Liver (tissue), 9 donors: ENCODE data around the gene SEMA4D. TPM values are rescaled to one million over a fixed set of nuclear protein-coding genes. Genes with fewer than 3 reads are reported as not detected.

Experiments
- DNase-seq: peaks from one replicate; pipeline ENCODE4 v3.0.0-alpha.2; 2017; ENCODE audit warnings: low spot score
- H3K27ac ChIP-seq, 2 donors: one replicate each; pipeline ENCODE4 v1.7.0; 2013; ENCODE audit warnings: inconsistent platforms in 2 of 2, low read length in 2 of 2, control low read depth in 1 of 2, low read depth in 1 of 2, mild to moderate bottlenecking in 1 of 2
- H3K27me3 ChIP-seq, 4 donors: one replicate each; pipeline versions ENCODE4 v1.6.1 to v1.7.0; 2013; ENCODE audit warnings: low read length in 3 of 4, inconsistent platforms in 1 of 4, mild to moderate bottlenecking in 1 of 4, moderate library complexity in 1 of 4; ENCODE audit not compliant: control insufficient read depth in 4 of 4, insufficient read depth in 4 of 4
- H3K36me3 ChIP-seq, 4 donors: one replicate each; pipeline versions ENCODE4 v1.6.1 to v1.7.0; 2013; ENCODE audit warnings: low read length in 3 of 4, mild to moderate bottlenecking in 3 of 4, low read depth in 1 of 4, moderate library complexity in 1 of 4; ENCODE audit not compliant: control insufficient read depth in 4 of 4, insufficient read depth in 3 of 4
- H3K4me1 ChIP-seq, 4 donors: one replicate each; pipeline versions ENCODE4 v1.6.1 to v1.7.0; 2013; ENCODE audit warnings: low read length in 3 of 4, mild to moderate bottlenecking in 3 of 4, moderate library complexity in 1 of 4; ENCODE audit not compliant: control insufficient read depth in 4 of 4, insufficient read depth in 4 of 4
- H3K4me3 ChIP-seq, 3 donors: one replicate each; pipeline versions ENCODE4 v1.6.1 to v1.7.0; 2013; ENCODE audit warnings: low read length in 3 of 3, control low read depth in 1 of 3, low read depth in 1 of 3, mild to moderate bottlenecking in 1 of 3
- H3K9ac ChIP-seq, 2 donors: one replicate each; pipeline ENCODE4 v1.7.0; 2013; ENCODE audit warnings: low read length in 2 of 2, mild to moderate bottlenecking in 2 of 2, moderate library complexity in 2 of 2, control low read depth in 1 of 2, low read depth in 1 of 2
- H3K9me3 ChIP-seq, 4 donors: one replicate each; pipeline versions ENCODE4 v1.6.1 to v1.7.0; 2013; ENCODE audit warnings: low read length in 3 of 4; ENCODE audit not compliant: control insufficient read depth in 4 of 4
- ATF3 ChIP-seq: IDR thresholded peaks from 2 replicates; pipeline ENCODE4 v1.6.1; 2016; ENCODE audit warnings: antibody characterized with exemption
- EGR1 ChIP-seq, 2 donors: IDR thresholded peaks; 2 replicates each; pipeline ENCODE4 v1.6.1; 2016 to 2018; ENCODE audit warnings: antibody characterized with exemption in 2 of 2, low read depth in 2 of 2
- FOXA1 ChIP-seq: IDR thresholded peaks from 2 replicates; pipeline ENCODE4 v1.6.1; 2016; ENCODE audit warnings: antibody characterized with exemption
- FOXA2 ChIP-seq: IDR thresholded peaks from 2 replicates; pipeline ENCODE4 v1.6.1; 2016; ENCODE audit warnings: antibody characterized with exemption
- GABPA ChIP-seq, 2 donors: IDR thresholded peaks in 1 of 2; conservative IDR thresholded peaks in 1 of 2; 2 replicates each; pipeline ENCODE4 v1.6.1; 2016; ENCODE audit warnings: antibody characterized with exemption in 2 of 2, mild to moderate bottlenecking in 1 of 2, moderate library complexity in 1 of 2
- HNF4G ChIP-seq: IDR thresholded peaks from 2 replicates; pipeline ENCODE4 v1.6.1; 2016; ENCODE audit warnings: antibody characterized with exemption
- JUND ChIP-seq, 2 donors: IDR thresholded peaks; 2 replicates each; pipeline ENCODE4 v1.6.1; 2016; ENCODE audit warnings: antibody characterized with exemption in 2 of 2
- NR2F2 ChIP-seq: IDR thresholded peaks from 2 replicates; pipeline ENCODE4 v1.6.1; 2016; ENCODE audit warnings: antibody characterized with exemption
- RAD21 ChIP-seq, 2 donors: IDR thresholded peaks; 2 replicates each; pipeline ENCODE4 v1.6.1; 2016; ENCODE audit warnings: antibody characterized with exemption in 2 of 2, mild to moderate bottlenecking in 2 of 2
- REST ChIP-seq: IDR thresholded peaks from 2 replicates; pipeline ENCODE4 v1.6.1; 2016; ENCODE audit warnings: antibody characterized with exemption, mild to moderate bottlenecking
- SP1 ChIP-seq: IDR thresholded peaks from 2 replicates; pipeline ENCODE4 v1.6.1; 2018; ENCODE audit warnings: antibody characterized with exemption, mild to moderate bottlenecking
- TAF1 ChIP-seq: conservative IDR thresholded peaks from 2 replicates; pipeline ENCODE4 v1.6.1; 2016; ENCODE audit warnings: antibody characterized with exemption, mild to moderate bottlenecking
- ZBTB33 ChIP-seq: IDR thresholded peaks from 2 replicates; pipeline ENCODE4 v1.6.1; 2016; ENCODE audit warnings: antibody characterized with exemption
- WGBS: extraction: QIAGEN DNeasy Blood & Tissue Kit; methylation state at CpG from one replicate; pipeline ENCODE4 v1.1.7; 2013; 5-methylcytosine and 5-hydroxymethylcytosine counted together
- polyA plus RNA-seq, 2 donors: library from polyadenylated mRNA; stranded (reverse) in 1 of 2; unstranded in 1 of 2; fragments of 200-250 nt in 1 of 2; fragments of >200 nt in 1 of 2; fragmentation: Nextera tagmentation in 1 of 2; extraction: Ambion mirVana in 1 of 2; gene quantifications; one replicate each; pipeline versions ENCODE4 v1.2.1 to v1.2.3, GENCODE V29; 2013 to 2015
- total RNA-seq, 2 donors: library from RNA; depleted of rRNA; stranded (reverse); fragments of >200 nt; gene quantifications; one replicate each; pipeline ENCODE4 v1.2.3, GENCODE V29; 2014
- donor health status: healthy.
- donor health status: healthy.
- donor health status: healthy.
- donor health status: healthy.
- donor health status: healthy.

Gene SEMA4D
- total and polyA plus RNA-seq, 4 donors, result 1.4 to 12.0 (median 4.1) TPM

- H3K4me1 ChIP-seq, result no peaks in the 10 kb centered on the region
- H3K27me3 ChIP-seq, result no peaks in the 10 kb centered on the region
- WGBS, result 97% methylated on average over 6 of the region's 6 CpGs
- no peak overlapping the region for H3K4me3 ChIP-seq
- DNase-seq, result no peak
- TF ChIP-seq EGR1 (IDR thresholded peaks at IDR 0.05; ENCODE audit: low read depth in 2 of 2), result no peak
- TF ChIP-seq TAF1, result no peak
- no peak for TF ChIP-seq ZBTB33
- TF ChIP-seq GABPA (IDR thresholded peaks at IDR 0.05 in 1 of 2, conservative IDR thresholded peaks at IDR 0.05 in 1 of 2), result no peak
- TF ChIP-seq FOXA2, result no peak
- TF ChIP-seq ATF3, result no peak
- TF ChIP-seq HNF4G, result no peak
- TF ChIP-seq FOXA1, result no peak
- no peak for TF ChIP-seq JUND (IDR thresholded peaks at IDR 0.05)
- H3K27ac ChIP-seq, result no peak overlapping the region
- no peaks in the 10 kb centered on the region for H3K9me3 ChIP-seq
- H3K36me3 ChIP-seq, result peaks cover 13 to 69% (median 55%) of the 10 kb centered on the region in 4 donors
- no peak overlapping the region for H3K9ac ChIP-seq
Observed at GRCh38 chr9:89342213-89342612, 155.7 kb downstream of the SEMA4D start.

GRCh38 chr9:89340332-89340731, 157.6 kb downstream of the SEMA4D start:
- H3K9ac ChIP-seq, result no peak overlapping the region
- H3K27me3 ChIP-seq, result no peaks in the 10 kb centered on the region
- no peak for DNase-seq
- peaks cover 9 to 63% (median 53%) of the 10 kb centered on the region in 4 donors for H3K36me3 ChIP-seq
- no peak overlapping the region for H3K27ac ChIP-seq
- TF ChIP-seq SP1 (no peak), NR2F2 (no peak), REST (no peak)
- 97% methylated on average over 3 of the region's 3 CpGs for WGBS
- H3K4me1 ChIP-seq, result no peaks in the 10 kb centered on the region
- H3K9me3 ChIP-seq, result no peaks in the 10 kb centered on the region
- H3K4me3 ChIP-seq, result no peak overlapping the region

GRCh38 chr9:89339807-89340206, 158.1 kb downstream of the SEMA4D start:
- H3K27ac ChIP-seq, result no peak overlapping the region
- WGBS, result 89% methylated on average over 2 of the region's 2 CpGs
- no peak overlapping the region for H3K4me3 ChIP-seq
- H3K9ac ChIP-seq, result no peak overlapping the region
- TF ChIP-seq EGR1 (IDR thresholded peaks at IDR 0.05; ENCODE audit: low read depth in 2 of 2) (no peak), ZBTB33 (no peak), SP1 (no peak), ATF3 (no peak), NR2F2 (no peak), RAD21 (IDR thresholded peaks at IDR 0.05) (no peak)
- H3K4me1 ChIP-seq, result no peaks in the 10 kb centered on the region
- no peaks in the 10 kb centered on the region for H3K9me3 ChIP-seq
- peaks cover 7 to 63% (median 51%) of the 10 kb centered on the region in 4 donors for H3K36me3 ChIP-seq
- no peaks in the 10 kb centered on the region for H3K27me3 ChIP-seq
- DNase-seq, result no peak
